ENCODE measurements around the gene RHBDL1.

Gene RHBDL1

GRCh38 chr16:670485-671352 lies 4.8 kb upstream of the RHBDL1 start:
- peaks cover 13% of the 10 kb centered on the region for H3K4me1 ChIP-seq (ENCODE audit: low read depth, poor library complexity, severe bottlenecking)
- TF ChIP-seq CTCF (conservative IDR thresholded peaks at IDR 0.05; ENCODE audit: low read depth, low read length), result no peak
- no peaks in the 10 kb centered on the region for H3K27me3 ChIP-seq (ENCODE audit: insufficient read depth, low read depth)
- H3K4me3 ChIP-seq (IDR thresholded peaks at IDR 0.05; ENCODE audit: insufficient read depth, low read depth, low read length), result no peak overlapping the region
- H3K27ac ChIP-seq, result no peak overlapping the region
- peaks cover 19% of the 10 kb centered on the region for H3K79me2 ChIP-seq (ENCODE audit: insufficient read depth, low read depth)
- H3K36me3 ChIP-seq (ENCODE audit: insufficient read depth), result peaks cover 3% of the 10 kb centered on the region; the same call in 1 of the 2 replicates
- H2AFZ ChIP-seq (ENCODE audit: low read depth), result no peak overlapping the region
- no peak overlapping the region for H3K9ac ChIP-seq
- no peak overlapping the region for H3K4me2 ChIP-seq
- H4K20me1 ChIP-seq (ENCODE audit: insufficient read depth), result no peaks in the 10 kb centered on the region

- no peak overlapping the region for H3K27ac ChIP-seq
- no peaks in the 10 kb centered on the region for H3K27me3 ChIP-seq (ENCODE audit: insufficient read depth, low read depth)
- peaks cover 3% of the 10 kb centered on the region; the same call in 1 of the 2 replicates for H3K36me3 ChIP-seq (ENCODE audit: insufficient read depth)
- H4K20me1 ChIP-seq (ENCODE audit: insufficient read depth), result no peaks in the 10 kb centered on the region
- no peak for TF ChIP-seq CTCF (conservative IDR thresholded peaks at IDR 0.05; ENCODE audit: low read depth, low read length)
- H3K4me3 ChIP-seq (IDR thresholded peaks at IDR 0.05; ENCODE audit: insufficient read depth, low read depth, low read length), result no peak overlapping the region
- peaks cover 19% of the 10 kb centered on the region for H3K79me2 ChIP-seq (ENCODE audit: insufficient read depth, low read depth)
- no peak overlapping the region for H3K9ac ChIP-seq
- H2AFZ ChIP-seq (ENCODE audit: low read depth), result no peak overlapping the region
- H3K4me2 ChIP-seq, result no peak overlapping the region
- peaks cover 13% of the 10 kb centered on the region for H3K4me1 ChIP-seq (ENCODE audit: low read depth, poor library complexity, severe bottlenecking)
These were observed 3.9 kb upstream of the RHBDL1 start for GRCh38 chr16:671353-672131.

- H3K4me2 ChIP-seq, result no peak overlapping the region
- H3K27ac ChIP-seq, result no peak overlapping the region
- no peak overlapping the region for H3K4me3 ChIP-seq (IDR thresholded peaks at IDR 0.05; ENCODE audit: insufficient read depth, low read depth, low read length)
- peaks cover 19% of the 10 kb centered on the region for H3K79me2 ChIP-seq (ENCODE audit: insufficient read depth, low read depth)
- H3K36me3 ChIP-seq (ENCODE audit: insufficient read depth), result peaks cover 3% of the 10 kb centered on the region; the same call in 1 of the 2 replicates
- H3K27me3 ChIP-seq (ENCODE audit: insufficient read depth, low read depth), result no peaks in the 10 kb centered on the region
- H3K9ac ChIP-seq, result no peak overlapping the region
- peaks cover 12% of the 10 kb centered on the region for H3K4me1 ChIP-seq (ENCODE audit: low read depth, poor library complexity, severe bottlenecking)
- no peak overlapping the region for H2AFZ ChIP-seq (ENCODE audit: low read depth)
- no peaks in the 10 kb centered on the region for H4K20me1 ChIP-seq (ENCODE audit: insufficient read depth)
- TF ChIP-seq CTCF (conservative IDR thresholded peaks at IDR 0.05; ENCODE audit: low read depth, low read length), result no peak
These were observed 3.1 kb upstream of the RHBDL1 start for GRCh38 chr16:672371-672770.

GRCh38 chr16:672851-673250 lies 2.6 kb upstream of the RHBDL1 start:
- Histone ChIP-seq H3K27me3 (ENCODE audit: insufficient read depth, low read depth) (no peaks in the 10 kb centered on the region), H3K4me2 (no peak overlapping the region), H3K4me3 (IDR thresholded peaks at IDR 0.05; ENCODE audit: insufficient read depth, low read depth, low read length) (no peak overlapping the region), H3K4me1 (ENCODE audit: low read depth, poor library complexity, severe bottlenecking) (peaks cover 8% of the 10 kb centered on the region), H3K79me2 (ENCODE audit: insufficient read depth, low read depth) (peaks cover 19% of the 10 kb centered on the region), H3K36me3 (ENCODE audit: insufficient read depth) (peaks cover 3% of the 10 kb centered on the region; the same call in 1 of the 2 replicates), H3K27ac (no peak overlapping the region), H2AFZ (ENCODE audit: low read depth) (no peak overlapping the region), H3K9ac (no peak overlapping the region), H4K20me1 (ENCODE audit: insufficient read depth) (no peaks in the 10 kb centered on the region)
- TF ChIP-seq CTCF (conservative IDR thresholded peaks at IDR 0.05; ENCODE audit: low read depth, low read length), result no peak

Measured in KMS-11 (cell line).